RWPE1 (cell line): ENCODE measurements around the gene TBC1D16.

Source experiments
- CTCF ChIA-PET: fragments of 350-600 bp; sonication (Branson Sonifier 250); formaldehyde crosslinking; extraction: SDS; loops from one replicate; lab custom pipeline; 2021; lab: Yijun Ruan, JAX
- POLR2A ChIA-PET: fragments of 400-600 bp; formaldehyde crosslinking; extraction: SDS; loops from one replicate; lab custom pipeline; 2020; ENCODE audit warnings: antibody characterized with exemption; ENCODE audit not compliant: low non-redundant PET; lab: Yijun Ruan, JAX
- DNase-seq: peaks from one replicate; pipeline ENCODE4 v3.0.0; 2012; ENCODE audit warnings: low spot score
- H3K27ac ChIP-seq: fragments of 450-650 bp; 2 replicates; pipeline ENCODE4 v1.5.1; 2017
- TF ChIP-seq, protein P1 (sequence below): fragments of 450-650 bp; conservative IDR thresholded peaks from 2 replicates; pipeline ENCODE4 v1.5.1; 2017; ENCODE audit warnings: low read depth, mild to moderate bottlenecking

Gene TBC1D16

GRCh38 chr17:79932451-79933306 is 103.0 kb downstream of the TBC1D16 start:
- ChIA-PET POLR2A (no interaction called here), CTCF (interaction anchor here (0.7 kb wide), 1 partner anchor 16 kb away, joined by 3 read pairs; no protein-coding TSS in a partner anchor)
- DNase-seq, result no peak
- H3K27ac ChIP-seq, result no peak overlapping the region
- TF ChIP-seq, protein P1, sequence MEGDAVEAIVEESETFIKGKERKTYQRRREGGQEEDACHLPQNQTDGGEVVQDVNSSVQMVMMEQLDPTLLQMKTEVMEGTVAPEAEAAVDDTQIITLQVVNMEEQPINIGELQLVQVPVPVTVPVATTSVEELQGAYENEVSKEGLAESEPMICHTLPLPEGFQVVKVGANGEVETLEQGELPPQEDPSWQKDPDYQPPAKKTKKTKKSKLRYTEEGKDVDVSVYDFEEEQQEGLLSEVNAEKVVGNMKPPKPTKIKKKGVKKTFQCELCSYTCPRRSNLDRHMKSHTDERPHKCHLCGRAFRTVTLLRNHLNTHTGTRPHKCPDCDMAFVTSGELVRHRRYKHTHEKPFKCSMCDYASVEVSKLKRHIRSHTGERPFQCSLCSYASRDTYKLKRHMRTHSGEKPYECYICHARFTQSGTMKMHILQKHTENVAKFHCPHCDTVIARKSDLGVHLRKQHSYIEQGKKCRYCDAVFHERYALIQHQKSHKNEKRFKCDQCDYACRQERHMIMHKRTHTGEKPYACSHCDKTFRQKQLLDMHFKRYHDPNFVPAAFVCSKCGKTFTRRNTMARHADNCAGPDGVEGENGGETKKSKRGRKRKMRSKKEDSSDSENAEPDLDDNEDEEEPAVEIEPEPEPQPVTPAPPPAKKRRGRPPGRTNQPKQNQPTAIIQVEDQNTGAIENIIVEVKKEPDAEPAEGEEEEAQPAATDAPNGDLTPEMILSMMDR, result no peak

- DNase-seq, result no peak
- TF ChIP-seq, protein P1, result no peak
- no peak overlapping the region for H3K27ac ChIP-seq
- ChIA-PET CTCF (interaction anchor here (0.5 kb wide), 1 partner anchor 174 kb away, joined by 8 read pairs; no protein-coding TSS in a partner anchor), POLR2A (no interaction called here)
Observed at GRCh38 chr17:79931817-79932309, 103.8 kb downstream of the TBC1D16 start.

- H3K27ac ChIP-seq, result no peak overlapping the region
- CTCF ChIA-PET, result interaction anchor here (0.5 kb wide), 1 partner anchor 174 kb away, joined by 8 read pairs; no protein-coding TSS in a partner anchor
- TF ChIP-seq, protein P1, result no peak
- DNase-seq, result no peak
- POLR2A ChIA-PET, result no interaction called here
Observed at GRCh38 chr17:79930877-79931816, 104.5 kb downstream of the TBC1D16 start.

DNA sequence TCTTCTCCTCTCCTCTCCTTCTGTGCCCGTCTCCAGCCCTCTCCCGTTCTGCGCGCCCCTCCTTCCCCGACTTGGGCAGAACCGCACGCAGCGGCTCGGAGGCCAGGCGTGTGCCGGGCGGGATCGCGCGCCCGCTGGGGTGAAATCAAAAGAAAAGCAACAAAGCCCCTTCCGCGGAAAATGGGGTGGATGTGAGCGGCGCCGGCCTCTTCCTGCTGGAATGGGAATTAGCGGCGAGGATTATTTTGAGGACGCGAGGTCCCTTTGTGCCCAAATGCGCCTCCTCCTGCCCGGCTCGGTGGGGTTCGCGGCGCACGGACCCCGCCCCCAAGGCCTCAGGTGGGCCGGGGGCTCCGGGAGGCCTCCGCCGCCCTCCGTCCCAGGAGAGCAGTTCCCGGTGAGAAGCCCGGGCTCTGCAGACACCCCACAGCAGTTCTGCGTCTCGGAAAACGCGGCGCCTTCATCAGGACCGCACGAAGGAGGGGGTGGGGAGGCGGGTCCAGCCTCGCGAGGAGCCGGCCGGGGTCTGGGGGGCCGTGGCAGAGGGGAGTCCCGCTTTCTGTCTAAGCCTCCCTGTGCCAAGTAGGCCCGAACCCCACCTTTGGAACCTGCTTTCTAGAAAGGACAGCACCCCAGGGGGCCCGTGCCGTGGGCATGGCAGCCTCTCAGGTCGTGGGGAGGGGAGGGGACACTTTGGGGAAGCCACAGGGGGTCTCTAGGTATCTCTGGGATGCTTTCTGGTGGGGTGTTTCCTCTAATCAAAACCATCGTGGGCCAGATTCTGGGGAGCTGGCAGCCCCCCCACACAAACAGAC is 105.4 kb downstream of the TBC1D16 start:
- ChIA-PET CTCF (no interaction called here), POLR2A (no interaction called here)
- TF ChIP-seq, protein P1, result no peak
- H3K27ac ChIP-seq, result no peak overlapping the region
- no peak for DNase-seq

DNA sequence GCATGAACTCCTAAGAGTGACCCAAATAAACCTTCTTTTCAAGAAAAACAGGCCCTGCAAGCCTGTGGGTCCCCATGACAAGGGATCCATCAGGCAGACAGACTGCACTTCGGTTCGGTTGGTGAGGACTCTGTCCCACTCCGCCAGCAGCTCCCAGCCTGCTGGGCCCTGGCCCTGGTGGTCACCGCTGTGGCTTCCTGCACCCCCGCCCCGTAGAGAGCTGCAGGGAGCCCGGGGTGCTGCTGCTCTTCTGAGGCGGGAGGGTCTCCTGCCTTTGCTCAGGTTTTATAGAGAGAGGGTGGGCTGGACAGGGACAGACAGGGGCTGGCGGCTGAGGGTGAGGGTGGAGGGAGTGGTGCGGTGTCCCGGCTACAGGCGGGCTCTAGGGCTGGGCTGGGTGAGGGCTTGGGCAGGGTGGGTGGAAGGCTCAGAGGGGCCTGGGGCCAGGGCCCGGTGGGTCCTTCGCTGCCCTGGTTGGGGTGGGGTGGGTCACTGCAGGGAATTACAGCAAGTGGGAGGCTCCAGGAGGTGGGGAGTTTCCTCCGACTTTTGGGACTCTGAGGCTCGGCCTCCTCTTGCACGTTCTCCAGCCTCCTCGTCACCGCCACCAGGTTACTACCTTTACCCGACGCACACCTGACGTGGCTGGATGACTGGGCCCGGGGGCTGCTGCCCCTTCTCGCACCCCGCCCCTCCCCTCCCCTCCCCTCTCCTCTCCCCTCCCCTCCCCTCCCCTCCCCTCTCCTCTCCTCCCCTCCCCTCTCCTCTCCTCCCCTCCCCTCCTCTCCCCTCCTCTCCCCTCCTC is 106.2 kb downstream of the TBC1D16 start:
- TF ChIP-seq, protein P1, result no peak
- ChIA-PET POLR2A (no interaction called here), CTCF (no interaction called here)
- DNase-seq, result no peak
- no peak overlapping the region for H3K27ac ChIP-seq
